ENCODE measurements around the gene ATG10.

GRCh38 chr5:82160948-82161347 is 189.1 kb downstream of the ATG10 start:
- TF ChIP-seq CTCF (IDR thresholded peaks at IDR 0.05) (no peak), POLR2A (IDR thresholded peaks at IDR 0.05) (no peak)

Data from heart left ventricle (tissue), 13 donors.